Endothelial cell of umbilical vein (primary cell): ENCODE results near the gene RDM1. TPM values are rescaled to one million over a fixed set of nuclear protein-coding genes. Genes with fewer than 3 reads are reported as not detected.
"Not testable (repeated sequence)": the region's sequence is repeated elsewhere in the genome, so short reads cannot be mapped to it uniquely, and the experiment has no call there.

ENCODE experiments used
- BruUV-seq: library from RNA; stranded (reverse); fragments of 400-500 nt; replicated peaks from 2 replicates; lab custom pipeline; 2021; lab: Mats Ljungman, UMichigan
- CTCF ChIA-PET: fragments of 300-600, 350-600 bp; sonication (Branson Sonifier 250); formaldehyde crosslinking; loops from one replicate; lab custom pipeline; 2021; ENCODE audit warnings: antibody characterized with exemption, inconsistent platforms; lab: Charles Lee
- POLR2A ChIA-PET: fragments of 300-600, 350-600 bp; sonication (Branson Sonifier 250); formaldehyde crosslinking; loops from one replicate; lab custom pipeline; 2021; ENCODE audit warnings: antibody characterized with exemption, inconsistent platforms; lab: Charles Lee
- DNase-seq: peaks from one replicate; pipeline ENCODE4 v3.0.0-alpha.2; 2011; ENCODE audit warnings: low read depth, low spot score
- FAIRE-seq: peaks from 2 replicates; lab custom pipeline; 2011; peaks lifted over from hg19 to GRCh38; lab: Jason Lieb, UNC
- H2AFZ ChIP-seq: 2 replicates; pipeline ENCODE4 v1.6.0; 2012; ENCODE audit warnings: low read depth, low read length, control low read depth, inconsistent platforms
- H3K27ac ChIP-seq: 2 replicates; pipeline ENCODE4 v1.5.1; 2011; ENCODE audit warnings: low read depth, mild to moderate bottlenecking, control low read depth, low read length, moderate library complexity; ENCODE audit not compliant: insufficient read depth
- H3K27me3 ChIP-seq, 2 experiments: 2 replicates each; pipeline versions ENCODE4 v1.6.0 to v1.6.1; 2011; ENCODE audit warnings: low read length in 2 of 2, mixed read lengths in 1 of 2; ENCODE audit not compliant: control insufficient read depth in 2 of 2, insufficient read depth in 2 of 2
- H3K36me3 ChIP-seq, 2 experiments: 2 replicates in 1 of 2; 3 replicates in 1 of 2; pipeline ENCODE4 v1.5.1; 2011; ENCODE audit warnings: low read length in 2 of 2, mild to moderate bottlenecking in 1 of 2, moderate library complexity in 1 of 2; ENCODE audit not compliant: control insufficient read depth in 2 of 2, insufficient read depth in 2 of 2; ENCODE audit errors: extremely low read depth in 1 of 2
- H3K4me1 ChIP-seq: 3 replicates; pipeline ENCODE4 v1.5.1; 2011; ENCODE audit warnings: mild to moderate bottlenecking, low read length; ENCODE audit not compliant: control insufficient read depth, insufficient read depth; ENCODE audit errors: extremely low read depth
- H3K4me2 ChIP-seq: 2 replicates; pipeline ENCODE4 v1.6.1; 2011; ENCODE audit warnings: low read length, control low read depth, mixed read lengths; ENCODE audit not compliant: insufficient read depth
- H3K4me3 ChIP-seq, 3 experiments: fragments of 200-600 bp in 1 of 3; sonication (generic), shearing (Covaris generic) in 1 of 3; replicated peaks in 1 of 3; 2 replicates each; pipeline ENCODE4 v1.5.1; 2011 to 2016; ENCODE audit warnings: control low read depth in 3 of 3, low read length in 3 of 3, mild to moderate bottlenecking in 2 of 3, inconsistent platforms in 1 of 3, low read depth in 1 of 3, moderate library complexity in 1 of 3; ENCODE audit not compliant: insufficient read depth in 1 of 3
- H3K79me2 ChIP-seq: 2 replicates; pipeline ENCODE4 v1.6.0; 2012; ENCODE audit warnings: low read length, inconsistent platforms; ENCODE audit not compliant: control insufficient read depth, insufficient read depth
- H3K9ac ChIP-seq: replicated peaks from 2 replicates; pipeline ENCODE3; 2011; ENCODE audit warnings: low read length, control low read depth; ENCODE audit not compliant: insufficient read depth; ENCODE audit errors: extremely low read depth
- H3K9me1 ChIP-seq: replicated peaks from 3 replicates; pipeline ENCODE4 v1.6.0; 2011; ENCODE audit warnings: mild to moderate bottlenecking, low read length; ENCODE audit not compliant: control insufficient read depth, insufficient read depth; ENCODE audit errors: extremely low read depth
- H3K9me3 ChIP-seq: replicated peaks from 2 replicates; pipeline ENCODE4 v1.5.1; 2012; ENCODE audit warnings: low read length, inconsistent platforms; ENCODE audit not compliant: control insufficient read depth, insufficient read depth
- H4K20me1 ChIP-seq: replicated peaks from 2 replicates; pipeline ENCODE3; 2011; ENCODE audit warnings: mild to moderate bottlenecking, low read length; ENCODE audit not compliant: control insufficient read depth, insufficient read depth; ENCODE audit errors: extremely low read depth
- EZH2 ChIP-seq: IDR thresholded peaks from 2 replicates; pipeline ENCODE4 v1.6.1; 2012; ENCODE audit warnings: borderline replicate concordance, low read depth, mild to moderate bottlenecking, moderate library complexity, low read length, inconsistent platforms; ENCODE audit not compliant: severe bottlenecking
- FOS ChIP-seq: IDR thresholded peaks from 2 replicates; pipeline ENCODE4 v1.6.1; 2011; ENCODE audit warnings: mild to moderate bottlenecking, low read length, moderate library complexity, borderline replicate concordance; ENCODE audit not compliant: insufficient read depth
- GATA2 ChIP-seq: IDR thresholded peaks from 2 replicates; pipeline ENCODE4 v1.7.0; 2011; ENCODE audit warnings: low read depth, mild to moderate bottlenecking, moderate library complexity, mixed read lengths, low read length; ENCODE audit not compliant: insufficient read length, insufficient read depth
- JUN ChIP-seq: IDR thresholded peaks from 2 replicates; pipeline ENCODE4 v1.6.1; 2011; ENCODE audit warnings: borderline replicate concordance, low read depth; ENCODE audit not compliant: insufficient read length, insufficient read depth
- MYC ChIP-seq: IDR thresholded peaks from one replicate; pipeline ENCODE4 v1.6.1; 2011; ENCODE audit warnings: mild to moderate bottlenecking, low read depth, low read length
- POLR2A ChIP-seq: IDR thresholded peaks from 2 replicates; pipeline ENCODE4 v1.6.1; 2012; ENCODE audit warnings: low read depth, mild to moderate bottlenecking, control low read depth, low read length
- POLR2AphosphoS5 ChIP-seq: IDR thresholded peaks from 2 replicates; pipeline ENCODE4 v1.6.1; 2012; ENCODE audit warnings: low read depth, mild to moderate bottlenecking, control low read depth, low read length, moderate library complexity; ENCODE audit not compliant: insufficient read depth
- dilution Hi-C: fragments of 300-500 bp; cut with MboI; formaldehyde crosslinking; loops from one replicate; pipeline ENCODE4 v1.15.0; 2019; ENCODE audit warnings: low sequenced_read_pairs; ENCODE audit not compliant: extremely low pct_ligation_motif_present
- intact Hi-C: fragments of 100-400 bp; cut with micrococcal nuclease; formaldehyde crosslinking; loops from one replicate; pipeline ENCODE4 v1.10.0; 2022
- polyA plus RNA-seq, 4 experiments: library from polyadenylated mRNA; depleted of rRNA in 3 of 4; stranded (reverse) in 3 of 4; unstranded in 1 of 4; fragments of >200 nt; gene quantifications; 2 replicates each; pipeline versions ENCODE4 v1.2.1 to v1.2.3, GENCODE V29; 2011 to 2012; ENCODE audit warnings: missing spikeins in 1 of 4
- total RNA-seq: library from RNA; stranded (reverse); gene quantifications from 2 replicates; pipeline ENCODE4 v1.2.3, GENCODE V29; 2021
- TF ChIP-seq, protein P1 (sequence below), 2 donors: IDR thresholded peaks; 1 replicate in 1 of 2; 2 replicates in 1 of 2; pipeline ENCODE4 v1.5.1; 2011; ENCODE audit warnings: low read length in 2 of 2, mild to moderate bottlenecking in 2 of 2, moderate library complexity in 2 of 2, control low read depth in 1 of 2, inconsistent platforms in 1 of 2, low read depth in 1 of 2; ENCODE audit not compliant: insufficient read depth in 1 of 2; ENCODE audit errors: extremely low read depth in 1 of 2
- TF ChIP-seq, protein P2 (sequence below): IDR thresholded peaks from 2 replicates; pipeline ENCODE4 v1.6.1; 2011; ENCODE audit not compliant: insufficient read depth, insufficient read length

RDM1 gene
- total and polyA plus RNA-seq, 2 donors (not counting 3 experiments of a cell fraction or from before 2014, with no cell fraction given): 0.12 to 0.46 TPM

DNA sequence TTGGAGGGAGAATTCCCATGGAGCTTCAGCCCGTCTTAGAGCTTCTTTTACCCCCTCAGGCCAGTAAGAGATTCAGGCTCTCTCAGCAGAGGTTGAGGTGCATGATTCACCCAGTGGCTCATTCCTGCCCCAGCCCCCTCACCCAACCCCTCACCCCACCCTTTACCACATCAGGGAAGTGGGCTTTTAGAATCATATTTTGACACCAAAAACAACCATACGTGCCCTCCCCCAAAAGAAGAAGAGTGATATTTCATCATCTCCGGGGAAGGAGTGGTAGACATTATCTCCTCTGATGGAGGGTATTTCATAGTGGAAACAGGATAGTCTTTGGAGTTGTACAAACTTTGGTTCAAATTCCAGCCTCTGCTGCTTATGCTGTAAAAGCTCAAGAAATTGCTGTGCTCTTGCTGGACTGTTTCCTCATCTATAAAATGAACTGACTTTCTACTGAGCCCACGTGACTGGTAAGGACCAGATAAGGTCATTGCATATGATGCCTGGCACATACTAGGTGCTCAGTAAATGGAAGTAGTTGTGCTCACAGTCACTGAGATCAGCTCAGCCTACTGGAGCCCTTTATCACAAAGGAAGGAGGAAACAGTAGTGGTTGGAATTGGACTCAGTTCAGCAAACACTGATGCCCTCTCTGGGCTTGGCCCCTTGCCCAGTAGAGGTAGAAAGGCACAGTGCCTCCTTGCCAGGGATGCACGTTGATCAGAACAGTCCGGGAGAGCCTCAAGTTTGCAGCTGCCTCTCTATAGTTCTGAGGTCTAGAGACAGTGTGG is 32.1 kb downstream of the RDM1 start:
- dilution Hi-C loops (no loop called here), intact Hi-C loops (no loop called here)
- POLR2A ChIA-PET: no interaction called here
- BruUV-seq: no TSS peak
- no peak overlapping the region for H3K4me3 ChIP-seq
- peaks cover 0 to 4% of the 10 kb centered on the region in 2 experiments for H3K27me3 ChIP-seq
- peak; percentile 15 for DNase-seq
- H3K36me3 ChIP-seq: no peaks in the 10 kb centered on the region
- no peak for FAIRE-seq
- H2AFZ ChIP-seq: no peak overlapping the region
- no peaks in the 10 kb centered on the region for H3K4me1 ChIP-seq
- no peak overlapping the region for H3K9ac ChIP-seq
- H3K9me3 ChIP-seq: no peaks in the 10 kb centered on the region
- no peaks in the 10 kb centered on the region for H3K9me1 ChIP-seq
- H3K79me2 ChIP-seq: no peaks in the 10 kb centered on the region
- TF ChIP-seq MYC (no peak), POLR2A (no peak), GATA2 (no peak), POLR2AphosphoS5 (no peak), FOS (no peak), JUN (no peak), EZH2 (no peak)
- TF ChIP-seq, protein P1, sequence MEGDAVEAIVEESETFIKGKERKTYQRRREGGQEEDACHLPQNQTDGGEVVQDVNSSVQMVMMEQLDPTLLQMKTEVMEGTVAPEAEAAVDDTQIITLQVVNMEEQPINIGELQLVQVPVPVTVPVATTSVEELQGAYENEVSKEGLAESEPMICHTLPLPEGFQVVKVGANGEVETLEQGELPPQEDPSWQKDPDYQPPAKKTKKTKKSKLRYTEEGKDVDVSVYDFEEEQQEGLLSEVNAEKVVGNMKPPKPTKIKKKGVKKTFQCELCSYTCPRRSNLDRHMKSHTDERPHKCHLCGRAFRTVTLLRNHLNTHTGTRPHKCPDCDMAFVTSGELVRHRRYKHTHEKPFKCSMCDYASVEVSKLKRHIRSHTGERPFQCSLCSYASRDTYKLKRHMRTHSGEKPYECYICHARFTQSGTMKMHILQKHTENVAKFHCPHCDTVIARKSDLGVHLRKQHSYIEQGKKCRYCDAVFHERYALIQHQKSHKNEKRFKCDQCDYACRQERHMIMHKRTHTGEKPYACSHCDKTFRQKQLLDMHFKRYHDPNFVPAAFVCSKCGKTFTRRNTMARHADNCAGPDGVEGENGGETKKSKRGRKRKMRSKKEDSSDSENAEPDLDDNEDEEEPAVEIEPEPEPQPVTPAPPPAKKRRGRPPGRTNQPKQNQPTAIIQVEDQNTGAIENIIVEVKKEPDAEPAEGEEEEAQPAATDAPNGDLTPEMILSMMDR (IDR thresholded peaks at IDR 0.05; ENCODE audit: extremely low read depth in 1 of 2, insufficient read depth in 1 of 2, low read depth in 1 of 2, low read length in 2 of 2): no peak
- TF ChIP-seq, protein P2, sequence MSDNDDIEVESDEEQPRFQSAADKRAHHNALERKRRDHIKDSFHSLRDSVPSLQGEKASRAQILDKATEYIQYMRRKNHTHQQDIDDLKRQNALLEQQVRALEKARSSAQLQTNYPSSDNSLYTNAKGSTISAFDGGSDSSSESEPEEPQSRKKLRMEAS: no peak
- CTCF ChIA-PET: no interaction called here
- H4K20me1 ChIP-seq: no peaks in the 10 kb centered on the region
- H3K4me2 ChIP-seq: no peak overlapping the region
- no peak overlapping the region for H3K27ac ChIP-seq

DNA sequence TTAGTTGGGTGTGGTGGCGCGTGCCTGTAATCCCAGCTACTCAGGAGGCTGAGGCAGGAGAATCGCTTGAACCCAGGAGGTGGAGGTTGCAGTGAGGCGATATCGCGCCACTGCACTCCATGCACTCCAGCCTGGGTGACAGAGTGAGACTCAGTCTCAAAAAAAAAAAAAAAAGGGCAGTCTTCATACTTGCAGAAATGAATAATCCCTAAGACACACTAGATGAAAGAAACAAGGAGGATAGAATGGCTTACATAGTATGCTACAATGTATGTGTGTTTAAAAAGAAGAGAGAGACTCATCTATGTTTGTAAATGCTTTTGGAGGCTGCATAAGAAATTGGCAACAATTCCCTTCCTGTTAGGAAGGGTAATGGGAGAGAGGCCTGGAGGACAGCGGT is 32.8 kb downstream of the RDM1 start:
- intact Hi-C loops, H3K79me2 ChIP-seq, H3K9me1 ChIP-seq, H3K27me3 ChIP-seq, H3K9ac ChIP-seq, H3K4me3 ChIP-seq, H3K9me3 ChIP-seq, BruUV-seq, H3K4me1 ChIP-seq, H3K4me2 ChIP-seq, CTCF ChIA-PET, H3K27ac ChIP-seq, FAIRE-seq, H2AFZ ChIP-seq, DNase-seq, H3K36me3 ChIP-seq, H4K20me1 ChIP-seq, POLR2A ChIA-PET, dilution Hi-C loops: not testable (repeated sequence)
